Upper lobe of left lung (tissue), 6 donors: ENCODE data around the gene TSPAN5. TPM values are rescaled to one million over a fixed set of nuclear protein-coding genes. Genes with fewer than 3 reads are reported as not detected.
"Not testable (repeated sequence)": the region's sequence is repeated elsewhere in the genome, so short reads cannot be mapped to it uniquely, and the experiment has no call there.

Experiments used
- ATAC-seq, 2 donors: fragments of 200-7000 bp; cut with Tn5 transposase; one replicate each; pipeline ENCODE4 v1.9.1; 2022; ENCODE audit warnings: mild to moderate bottlenecking in 2 of 2, moderate library complexity in 2 of 2; ENCODE audit not compliant: low FRiP score in 2 of 2
- DNase-seq, 2 donors: peaks; one replicate each; pipeline ENCODE4 v3.0.0-alpha.2; 2019 to 2020
- H3K27ac ChIP-seq, 4 donors: fragments of 200-600 bp; sonication (generic); one replicate each; pipeline ENCODE4 v1.5.1; 2016 to 2019
- H3K27me3 ChIP-seq, 4 donors: fragments of 200-600 bp; sonication (generic); one replicate each; pipeline ENCODE4 v1.5.1; 2017 to 2019
- H3K36me3 ChIP-seq, 4 donors: fragments of 200-600 bp; sonication (generic); one replicate each; pipeline ENCODE4 v1.5.1; 2016 to 2019
- H3K4me1 ChIP-seq, 4 donors: fragments of 200-600 bp; sonication (generic); one replicate each; pipeline ENCODE4 v1.5.1; 2018 to 2019
- H3K4me3 ChIP-seq, 4 donors: fragments of 200-600 bp; sonication (generic); one replicate each; pipeline ENCODE4 v1.5.1; 2017 to 2019; ENCODE audit warnings: mild to moderate bottlenecking in 2 of 4, moderate library complexity in 1 of 4
- H3K9me3 ChIP-seq, 4 donors: fragments of 200-600 bp; sonication (generic); one replicate each; pipeline ENCODE4 v1.5.1; 2018 to 2019
- EP300 ChIP-seq, 4 donors: sonication (generic); formaldehyde crosslinking; IDR thresholded peaks; one replicate each; pipeline ENCODE4 v1.5.1; 2017; ENCODE audit warnings: antibody characterized with exemption in 4 of 4, control low read depth in 2 of 4
- POLR2A ChIP-seq, 4 donors: fragments of 450-650 bp; IDR thresholded peaks; one replicate each; pipeline ENCODE4 v1.5.1; 2016 to 2017; ENCODE audit warnings: antibody characterized with exemption in 4 of 4, mild to moderate bottlenecking in 2 of 4
- POLR2AphosphoS5 ChIP-seq, 2 donors: sonication (generic); formaldehyde crosslinking; IDR thresholded peaks; one replicate each; pipeline ENCODE4 v1.5.1; 2017; ENCODE audit warnings: antibody characterized with exemption in 2 of 2
- WGBS, 2 donors: methylation state at CpG; one replicate each; pipeline ENCODE4 v1.1.5; 2017 to 2018; 5-methylcytosine and 5-hydroxymethylcytosine counted together
- total RNA-seq, 6 donors: library from RNA; depleted of rRNA in 4 of 6; stranded (reverse); fragments of >200 nt in 4 of 6; gene quantifications; one replicate each; pipeline versions ENCODE4 v1.1.0 to v1.2.1, GENCODE V29; 2016 to 2021
- TF ChIP-seq, protein P1 (sequence below), 6 experiments: fragments of 450-650 bp in 4 of 6; fragments of 200-600 bp in 2 of 6; sonication (generic) in 2 of 6; IDR thresholded peaks; one replicate each; pipeline ENCODE4 v1.5.1; 2016 to 2019; ENCODE audit warnings: antibody characterized with exemption in 6 of 6
- donor health status: DM: no; HTN: no; CAD: no; lungs with moderate emphysema.
- donor health status: DM: no; HTN: yes; CAD: no; lungs with severe emphysema.

The TSPAN5 gene
- total RNA-seq, 6 donors from 2014 or later: 3.1 to 12.5 (median 7.2) TPM

DNA sequence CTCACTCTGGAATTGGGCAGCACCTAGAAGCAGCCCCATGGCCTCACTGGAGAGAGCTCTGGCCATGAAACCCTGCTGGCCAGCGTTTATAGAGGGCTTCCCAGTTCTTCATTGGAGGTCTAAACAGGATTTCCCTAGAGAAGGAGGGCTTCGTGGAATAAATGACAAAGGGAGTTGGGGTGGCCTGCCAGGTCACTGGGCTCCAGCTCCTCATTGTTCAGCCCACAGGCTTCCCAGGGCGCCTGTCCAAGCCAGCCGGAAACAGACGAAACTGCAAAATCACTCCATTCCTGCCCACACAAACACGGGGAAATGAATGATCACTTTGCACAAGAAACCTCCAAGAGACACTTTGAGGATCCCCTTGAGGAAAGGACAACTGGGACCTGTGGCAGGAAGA lies 189.7 kb downstream of the TSPAN5 start:
- peaks cover 6 to 19% (median 14%) of the 10 kb centered on the region in 4 donors for H3K4me1 ChIP-seq
- no peak overlapping the region for H3K4me3 ChIP-seq
- 20 to 23% methylated on average over 6 of the region's 6 CpGs for WGBS, 2 donors
- H3K27ac ChIP-seq: peak overlapping the region in 1 of 4 donors; percentile 2
- H3K27me3 ChIP-seq: no peaks in the 10 kb centered on the region
- H3K36me3 ChIP-seq: no peaks in the 10 kb centered on the region
- no peaks in the 10 kb centered on the region for H3K9me3 ChIP-seq
- ATAC-seq (no peak), DNase-seq (no peak)
- TF ChIP-seq POLR2AphosphoS5 (IDR thresholded peaks at IDR 0.05): no peak
- TF ChIP-seq EP300 (IDR thresholded peaks at IDR 0.05): no peak
- TF ChIP-seq, protein P1, sequence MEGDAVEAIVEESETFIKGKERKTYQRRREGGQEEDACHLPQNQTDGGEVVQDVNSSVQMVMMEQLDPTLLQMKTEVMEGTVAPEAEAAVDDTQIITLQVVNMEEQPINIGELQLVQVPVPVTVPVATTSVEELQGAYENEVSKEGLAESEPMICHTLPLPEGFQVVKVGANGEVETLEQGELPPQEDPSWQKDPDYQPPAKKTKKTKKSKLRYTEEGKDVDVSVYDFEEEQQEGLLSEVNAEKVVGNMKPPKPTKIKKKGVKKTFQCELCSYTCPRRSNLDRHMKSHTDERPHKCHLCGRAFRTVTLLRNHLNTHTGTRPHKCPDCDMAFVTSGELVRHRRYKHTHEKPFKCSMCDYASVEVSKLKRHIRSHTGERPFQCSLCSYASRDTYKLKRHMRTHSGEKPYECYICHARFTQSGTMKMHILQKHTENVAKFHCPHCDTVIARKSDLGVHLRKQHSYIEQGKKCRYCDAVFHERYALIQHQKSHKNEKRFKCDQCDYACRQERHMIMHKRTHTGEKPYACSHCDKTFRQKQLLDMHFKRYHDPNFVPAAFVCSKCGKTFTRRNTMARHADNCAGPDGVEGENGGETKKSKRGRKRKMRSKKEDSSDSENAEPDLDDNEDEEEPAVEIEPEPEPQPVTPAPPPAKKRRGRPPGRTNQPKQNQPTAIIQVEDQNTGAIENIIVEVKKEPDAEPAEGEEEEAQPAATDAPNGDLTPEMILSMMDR (IDR thresholded peaks at IDR 0.05): no peak
- TF ChIP-seq POLR2A (IDR thresholded peaks at IDR 0.05): no peak

DNA sequence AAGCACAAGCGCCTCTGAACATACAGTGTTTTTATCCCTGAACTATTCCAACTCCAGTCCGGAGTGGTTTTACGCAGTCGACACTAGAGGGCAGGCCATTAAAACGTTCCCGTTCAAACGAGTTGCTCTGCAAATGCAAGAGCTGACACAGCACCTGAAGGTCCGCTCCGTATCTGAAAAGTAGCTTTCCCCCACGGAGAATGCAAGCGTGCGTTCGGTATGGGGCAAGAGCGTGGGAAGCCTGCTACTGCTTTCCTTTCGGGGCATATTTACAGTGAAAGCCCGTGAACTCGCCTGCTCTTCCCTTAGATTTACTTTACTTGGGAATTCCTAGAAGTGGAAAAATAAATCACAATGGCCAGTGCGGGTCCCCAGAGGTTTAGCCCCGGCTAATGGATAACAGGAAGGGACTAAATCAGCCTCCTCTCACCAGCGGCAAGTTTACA lies 190.8 kb downstream of the TSPAN5 start:
- Histone ChIP-seq H3K4me1 (peaks cover 6 to 19% (median 14%) of the 10 kb centered on the region in 4 donors), H3K36me3 (no peaks in the 10 kb centered on the region), H3K27me3 (no peaks in the 10 kb centered on the region), H3K9me3 (no peaks in the 10 kb centered on the region), H3K27ac (no peak overlapping the region), H3K4me3 (peak overlapping the region in 3 of 4 donors; percentile 25 to 45 (median 42))
- 1 to 2% methylated on average over 11 to 20 of the region's 20 CpGs for WGBS, 2 donors
- DNase-seq (peak in 1 of 2 donors; percentile 80), ATAC-seq (peak; percentile 88 to 91)
- TF ChIP-seq EP300 (IDR thresholded peaks at IDR 0.05): no peak
- TF ChIP-seq, protein P1 (IDR thresholded peaks at IDR 0.05): peak; percentile 58 to 82 (median 73)

DNA sequence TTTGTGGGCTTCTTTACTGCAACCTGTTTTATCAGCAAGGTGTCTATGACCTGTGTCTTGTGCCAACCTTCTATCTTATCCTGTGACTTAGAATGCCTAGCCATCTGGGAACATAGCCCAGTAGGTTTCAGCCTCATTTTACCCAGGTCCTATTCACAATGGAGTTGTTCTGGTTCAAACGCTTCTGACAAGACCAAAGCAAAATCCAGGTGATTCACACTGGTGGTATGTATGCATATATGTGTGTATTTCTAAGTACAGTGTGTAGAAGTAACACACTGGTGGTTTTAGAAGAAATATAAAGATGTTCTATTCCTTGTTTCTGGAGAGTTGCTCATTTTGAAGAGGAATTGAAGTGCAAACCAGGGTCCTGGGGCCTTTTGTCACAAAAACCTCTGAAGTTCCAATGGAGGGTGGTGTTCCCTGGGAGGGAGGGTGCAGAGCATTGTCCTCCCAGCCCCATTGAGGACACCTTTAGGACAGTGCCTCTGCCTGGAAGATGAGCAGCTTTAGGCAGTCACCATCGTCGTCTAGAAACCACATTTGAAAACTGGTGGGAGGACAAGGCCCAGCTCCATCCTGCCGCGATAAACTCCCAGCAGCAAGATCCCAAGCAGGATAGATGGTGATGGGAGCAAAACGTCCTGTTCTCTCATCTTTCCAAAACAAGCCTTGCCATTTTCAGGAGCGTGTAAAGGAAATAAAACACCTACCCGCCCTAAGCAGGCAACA lies 191.4 kb downstream of the TSPAN5 start:
- H3K4me3 ChIP-seq: no peak overlapping the region
- peaks cover 6 to 19% (median 14%) of the 10 kb centered on the region in 4 donors for H3K4me1 ChIP-seq
- no peaks in the 10 kb centered on the region for H3K27me3 ChIP-seq
- no peak for ATAC-seq
- WGBS, 2 donors: 39 to 47% methylated on average over 7 to 8 of the region's 8 CpGs
- H3K27ac ChIP-seq: no peak overlapping the region
- TF ChIP-seq POLR2AphosphoS5 (IDR thresholded peaks at IDR 0.05) (no peak), EP300 (IDR thresholded peaks at IDR 0.05) (no peak), POLR2A (IDR thresholded peaks at IDR 0.05) (no peak)
- TF ChIP-seq, protein P1 (IDR thresholded peaks at IDR 0.05): no peak
- H3K36me3 ChIP-seq: no peaks in the 10 kb centered on the region
- no peak for DNase-seq
- no peaks in the 10 kb centered on the region for H3K9me3 ChIP-seq

DNA sequence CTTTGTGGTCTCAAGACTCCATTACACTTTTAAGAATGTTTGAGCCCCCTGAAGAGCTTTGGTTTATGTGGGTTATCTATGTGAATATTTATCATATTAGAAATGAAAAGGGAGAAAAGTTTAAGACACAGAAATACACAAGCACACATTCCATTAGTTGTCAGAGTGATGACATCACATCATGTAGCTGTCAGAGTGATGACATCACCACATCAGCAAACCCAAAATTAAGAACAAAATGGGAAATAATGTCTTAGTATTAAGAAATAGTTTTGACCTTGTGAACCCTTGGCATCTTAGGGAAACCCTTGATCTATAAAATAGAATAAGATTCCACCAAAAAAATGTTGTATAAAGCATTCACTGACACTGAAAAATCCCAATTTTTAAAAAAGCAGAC lies 195.9 kb downstream of the TSPAN5 start:
- no peak overlapping the region for H3K4me3 ChIP-seq
- ATAC-seq (no peak), DNase-seq (no peak)
- TF ChIP-seq, protein P1 (IDR thresholded peaks at IDR 0.05): no peak
- TF ChIP-seq POLR2A (IDR thresholded peaks at IDR 0.05): no peak
- H3K36me3 ChIP-seq: no peaks in the 10 kb centered on the region
- no peak overlapping the region for H3K27ac ChIP-seq
- no peaks in the 10 kb centered on the region for H3K27me3 ChIP-seq
- H3K4me1 ChIP-seq: peaks cover 0 to 3% (median 1%) of the 10 kb centered on the region in 4 donors
- no peaks in the 10 kb centered on the region for H3K9me3 ChIP-seq

DNA sequence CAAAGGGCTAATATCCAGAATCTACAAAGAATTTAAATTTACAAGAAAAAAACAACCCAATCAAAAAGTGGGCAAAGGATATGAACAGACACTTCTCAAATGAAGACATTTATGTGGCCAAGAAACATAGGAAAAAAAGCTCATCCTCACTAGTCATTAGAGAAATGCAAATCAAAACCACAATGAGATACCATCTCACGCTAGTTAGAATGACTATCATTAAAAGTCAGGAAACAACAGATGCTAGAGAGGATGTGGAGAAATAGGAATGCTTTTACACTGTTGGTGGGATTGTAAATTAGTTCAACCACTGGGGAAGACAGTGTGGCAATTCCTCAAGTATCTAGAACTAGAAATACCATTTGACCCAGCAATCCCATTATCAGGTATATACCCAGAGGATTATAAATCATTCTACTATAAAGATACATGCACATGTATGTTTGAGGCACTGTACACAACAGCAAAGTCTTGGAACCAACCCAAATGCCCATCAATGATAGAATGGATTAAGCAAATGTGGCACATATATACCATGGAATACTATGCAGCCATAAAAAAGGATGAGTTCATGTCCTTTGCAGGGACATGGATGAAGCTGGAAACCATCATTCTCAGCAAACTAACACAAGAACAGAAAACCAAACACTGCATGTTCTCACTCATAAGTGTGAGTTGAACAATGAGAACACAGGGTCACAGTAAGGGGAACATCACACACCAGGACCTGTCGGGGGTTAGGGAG lies 197.1 kb downstream of the TSPAN5 start:
- H3K4me1 ChIP-seq, H3K9me3 ChIP-seq, H3K27ac ChIP-seq, DNase-seq, H3K4me3 ChIP-seq, H3K27me3 ChIP-seq, H3K36me3 ChIP-seq, ATAC-seq: not testable (repeated sequence)
- WGBS, 2 donors: 87 to 91% methylated on average over 2 of the region's 2 CpGs

DNA sequence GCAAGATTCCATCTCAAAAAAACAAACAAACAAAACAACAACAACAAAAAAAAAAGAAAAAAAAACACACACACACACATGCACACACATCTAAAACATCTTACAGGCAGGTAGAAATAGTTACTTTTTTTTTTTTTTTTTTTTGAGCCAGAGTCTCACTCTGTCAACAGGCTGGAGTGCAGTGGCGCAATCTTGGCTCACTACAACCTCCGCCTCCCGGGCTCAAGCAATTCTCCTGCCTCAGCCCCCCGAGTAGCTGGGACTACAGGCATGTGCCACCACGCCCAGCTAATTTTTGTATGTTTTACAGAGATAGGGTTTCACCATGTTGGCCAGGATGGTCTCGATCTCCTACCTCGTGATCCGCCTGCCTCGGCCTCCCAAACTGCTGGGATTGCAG lies 201.0 kb downstream of the TSPAN5 start:
- ATAC-seq, H3K27ac ChIP-seq, H3K4me1 ChIP-seq, DNase-seq, H3K4me3 ChIP-seq, H3K9me3 ChIP-seq, H3K36me3 ChIP-seq, H3K27me3 ChIP-seq: not testable (repeated sequence)
- 86 to 92% methylated on average over 9 of the region's 9 CpGs for WGBS, 2 donors
